ENCODE data around the gene LMNTD1. TPM values are rescaled to one million over a fixed set of nuclear protein-coding genes. Genes with fewer than 3 reads are reported as not detected.
A peak's percentile ranks its signal among the peaks of the same experiment; 100 is the strongest.

LMNTD1 gene
- total RNA-seq, 1 experiment from 2014 or later, result not detected

GRCh38 chr12:25556153-25556552 lies 3.1 kb upstream of the LMNTD1 start:
- no peak for DNase-seq (ENCODE audit: low read depth)

DNA sequence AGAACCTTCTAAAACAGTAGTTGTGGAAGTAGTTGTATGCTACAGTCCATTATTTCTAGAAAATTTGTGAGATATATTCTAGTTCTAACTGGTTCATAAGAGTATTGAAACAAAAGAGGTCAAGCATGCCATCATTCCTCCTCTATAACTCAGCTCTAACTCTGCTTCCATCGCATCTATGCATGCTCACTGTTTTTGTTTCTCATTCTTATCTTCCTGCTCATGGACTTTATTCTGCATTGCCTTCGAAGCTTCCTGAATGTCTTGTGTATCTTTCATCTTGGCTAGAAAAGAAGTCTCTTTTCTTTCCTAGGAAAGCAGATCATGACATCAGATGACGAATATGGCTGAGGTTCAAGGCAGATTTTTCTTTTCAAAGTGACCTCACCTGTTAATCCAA lies 402 bp downstream of the LMNTD1 start:
- no peak for DNase-seq (ENCODE audit: low read depth)

- DNase-seq (ENCODE audit: low read depth), result peak; percentile 22
Measured at GRCh38 chr12:25550186-25550585, 2.9 kb downstream of the LMNTD1 start.

- no peak for DNase-seq (ENCODE audit: low read depth)
Measured at GRCh38 chr12:25549120-25549519, 4.0 kb downstream of the LMNTD1 start.

DNA sequence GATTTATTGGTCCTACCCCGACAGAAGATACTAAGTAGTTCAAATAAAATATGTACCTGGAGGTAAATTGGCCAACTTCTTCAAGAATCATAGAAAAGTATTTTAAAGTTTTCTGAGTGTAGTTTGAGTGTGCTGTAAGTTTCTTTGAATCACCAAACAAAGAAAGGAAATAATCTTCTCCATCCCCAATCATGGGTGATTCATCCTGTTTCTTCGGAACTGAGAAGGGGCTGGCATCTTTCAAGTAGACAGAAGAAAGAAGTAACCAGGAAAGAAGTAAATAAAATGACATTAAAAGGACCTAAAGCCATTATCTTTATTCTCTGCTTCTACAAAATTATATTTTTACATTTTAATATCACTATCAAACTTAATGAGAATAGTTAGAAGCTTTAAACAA lies 6.8 kb downstream of the LMNTD1 start:
- no peak for DNase-seq (ENCODE audit: low read depth)

GRCh38 chr12:25533150-25533549 lies 19.9 kb downstream of the LMNTD1 start:
- DNase-seq (ENCODE audit: low read depth), result no peak

DNA sequence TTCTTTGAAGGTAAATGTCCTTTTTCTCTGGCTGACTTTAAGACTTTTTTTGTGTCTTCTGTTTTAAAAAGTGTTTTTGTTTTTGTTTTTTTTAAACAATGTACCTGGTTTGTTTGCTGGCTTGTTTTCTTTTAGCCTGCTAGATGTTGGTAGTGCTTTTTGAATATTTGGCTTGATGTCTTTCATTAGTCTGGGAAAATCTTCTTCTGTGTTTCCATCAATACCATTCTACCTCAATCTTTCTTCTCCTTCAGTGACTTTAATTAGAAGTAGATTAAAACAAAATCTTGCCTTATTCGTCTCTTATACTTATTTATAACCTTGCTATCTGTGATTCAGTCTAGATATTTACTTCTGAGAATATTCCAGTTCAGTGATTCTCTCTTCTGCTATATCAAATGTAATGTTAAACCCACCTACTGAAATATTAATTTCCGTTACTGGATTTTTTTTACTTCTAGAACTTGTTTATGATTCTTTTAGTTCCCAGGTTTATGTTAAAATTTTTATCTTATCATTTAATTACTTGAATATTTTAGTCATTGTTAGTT lies 21.5 kb downstream of the LMNTD1 start:
- DNase-seq (ENCODE audit: low read depth), result no peak

DNA sequence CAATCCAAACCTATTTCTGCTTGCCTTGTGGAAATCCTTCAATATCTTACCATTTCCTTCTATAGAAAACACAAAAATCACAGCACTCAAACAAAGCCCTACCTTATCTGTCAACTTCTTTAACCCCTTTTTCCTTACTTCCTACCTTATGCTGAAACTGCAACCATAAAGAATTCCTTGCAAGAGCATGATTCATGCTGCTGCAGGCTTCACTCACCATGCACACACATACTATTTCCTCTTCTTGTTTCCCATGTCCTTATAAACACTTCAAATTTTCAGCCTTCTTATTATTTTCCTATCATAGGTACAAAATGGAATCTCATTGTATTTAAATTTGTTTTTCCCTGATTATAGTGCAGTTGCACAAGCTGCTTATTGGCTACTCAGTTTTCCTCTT lies 23.3 kb downstream of the LMNTD1 start:
- DNase-seq (ENCODE audit: low read depth), result no peak

DNA sequence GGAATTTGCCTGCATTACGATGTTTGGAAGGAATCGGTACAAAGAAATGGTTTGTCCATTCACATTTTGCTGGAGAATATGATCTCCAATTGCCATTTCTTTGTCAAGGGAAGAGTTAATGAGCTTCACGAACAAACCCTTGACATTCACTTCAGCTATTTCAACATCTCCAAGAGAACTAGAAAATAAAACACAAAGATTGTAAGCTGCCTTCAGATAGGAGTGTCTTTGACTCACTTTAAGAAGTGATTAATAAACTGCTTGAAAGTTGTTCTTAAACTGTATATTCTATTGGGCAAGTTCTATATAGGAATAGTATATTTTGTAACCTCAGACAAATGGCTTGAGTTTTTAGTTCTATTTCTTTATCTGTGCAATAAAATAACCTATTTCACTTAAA lies 26.3 kb downstream of the LMNTD1 start:
- DNase-seq (ENCODE audit: low read depth), result no peak

GRCh38 chr12:25524366-25524765 lies 28.7 kb downstream of the LMNTD1 start:
- no peak for DNase-seq (ENCODE audit: low read depth)

- no peak for DNase-seq (ENCODE audit: low read depth)
Measured at GRCh38 chr12:25521625-25522256, 31.3 kb downstream of the LMNTD1 start.

- DNase-seq (ENCODE audit: low read depth), result peak; percentile 18
Measured at GRCh38 chr12:25518512-25518911, 34.6 kb downstream of the LMNTD1 start.

GRCh38 chr12:25504744-25505143 lies 48.3 kb downstream of the LMNTD1 start:
- no peak for DNase-seq (ENCODE audit: low read depth)

DNA sequence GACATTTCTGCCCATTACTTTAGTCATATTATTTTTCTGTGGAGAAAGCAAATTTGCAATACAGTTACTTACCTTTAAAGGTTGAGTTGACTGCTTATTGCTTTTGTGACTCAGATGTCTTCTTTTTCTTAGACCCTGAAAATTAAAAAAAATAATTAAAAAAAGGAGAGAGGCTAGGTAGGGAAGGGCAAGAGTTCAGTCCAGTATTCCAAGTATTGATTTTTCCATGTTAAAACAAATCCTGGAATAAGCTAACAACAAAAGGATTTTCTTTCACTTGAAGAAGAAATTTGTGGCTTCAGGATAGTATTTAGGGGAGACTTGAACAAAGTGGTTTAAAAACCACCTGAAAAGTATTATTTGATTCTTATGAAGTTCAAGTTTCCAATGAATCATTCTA lies 49.4 kb downstream of the LMNTD1 start:
- no peak for DNase-seq (ENCODE audit: low read depth)

DNA sequence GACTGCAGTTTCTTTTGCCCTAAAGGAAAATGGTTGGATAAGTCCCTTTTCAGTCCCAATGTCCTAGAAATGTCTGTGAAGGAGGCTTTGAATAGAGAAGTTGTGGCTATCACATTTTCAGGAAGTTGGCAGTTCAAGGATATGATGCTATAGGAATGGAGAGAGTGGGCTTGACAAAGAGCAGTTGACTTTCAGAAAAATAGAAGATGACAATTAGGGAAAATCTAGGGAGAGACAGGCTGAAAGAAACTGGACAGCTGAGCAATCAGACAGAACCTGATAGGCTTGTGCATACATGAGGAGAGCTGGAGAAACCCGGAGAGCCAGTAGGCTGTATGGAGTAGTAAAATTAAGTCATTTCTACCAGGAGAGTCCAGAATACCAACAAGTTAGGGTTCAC lies 50.5 kb downstream of the LMNTD1 start:
- DNase-seq (ENCODE audit: low read depth), result no peak

GRCh38 chr12:25502118-25502517 lies 51.0 kb downstream of the LMNTD1 start:
- no peak for DNase-seq (ENCODE audit: low read depth)

DNA sequence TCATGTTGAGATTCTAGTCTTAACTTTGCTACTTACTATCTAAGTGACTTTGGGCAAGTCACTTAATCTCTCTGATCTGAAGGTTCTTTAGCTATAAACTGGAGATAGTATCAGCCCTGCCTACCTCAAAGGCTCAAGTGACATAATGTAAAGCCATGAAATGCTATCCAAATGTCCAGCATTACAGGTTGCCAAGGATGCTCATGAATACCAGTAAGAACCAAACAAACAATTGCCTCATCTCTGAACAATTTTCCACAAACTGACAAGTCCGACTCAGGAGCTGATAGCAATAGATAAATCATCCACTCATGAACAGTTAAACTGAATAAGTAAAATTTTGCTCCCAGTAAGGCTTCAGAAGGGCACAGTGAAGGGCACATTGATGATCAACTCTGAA lies 51.5 kb downstream of the LMNTD1 start:
- no peak for DNase-seq (ENCODE audit: low read depth)

DNA sequence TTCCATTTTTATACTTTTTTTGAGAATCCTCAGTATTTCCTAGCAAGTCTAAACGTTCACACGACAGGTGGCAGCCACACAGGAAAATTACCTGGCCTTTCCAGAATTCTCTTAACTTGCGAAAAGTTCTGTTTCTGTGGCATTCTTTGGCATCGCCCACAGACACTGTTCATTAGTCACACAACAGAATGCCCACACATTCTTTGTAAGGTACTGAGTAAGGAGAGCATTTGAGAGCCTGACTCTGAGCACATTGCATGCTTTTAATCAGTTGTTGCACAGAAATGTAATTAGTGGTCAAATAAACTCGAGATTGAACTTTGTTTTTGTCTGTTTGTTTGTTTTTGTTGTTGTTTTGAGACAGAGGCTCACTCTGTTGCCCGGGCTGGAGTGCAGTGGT lies 52.4 kb downstream of the LMNTD1 start:
- DNase-seq (ENCODE audit: low read depth), result peak; percentile 17

DNA sequence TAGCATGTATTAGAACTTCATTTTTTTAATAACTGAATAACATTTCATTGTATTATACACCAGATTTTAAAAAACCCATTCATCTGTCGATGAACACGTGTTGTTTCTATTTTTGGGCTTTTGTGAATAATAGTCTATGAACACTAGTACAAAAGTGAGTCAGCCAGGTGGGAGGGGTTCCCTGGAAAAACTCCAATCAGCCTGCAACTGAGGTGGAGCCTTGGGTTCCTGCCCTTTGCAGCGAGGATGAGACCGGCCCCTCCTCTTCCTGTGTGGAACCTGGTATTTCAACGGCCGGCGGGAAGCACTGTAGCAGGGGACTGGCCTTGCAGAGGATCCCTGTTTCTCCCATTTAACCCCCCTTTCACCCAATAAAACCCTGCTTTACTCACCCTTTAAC lies 56.1 kb downstream of the LMNTD1 start:
- DNase-seq (ENCODE audit: low read depth), result peak; percentile 36

DNA sequence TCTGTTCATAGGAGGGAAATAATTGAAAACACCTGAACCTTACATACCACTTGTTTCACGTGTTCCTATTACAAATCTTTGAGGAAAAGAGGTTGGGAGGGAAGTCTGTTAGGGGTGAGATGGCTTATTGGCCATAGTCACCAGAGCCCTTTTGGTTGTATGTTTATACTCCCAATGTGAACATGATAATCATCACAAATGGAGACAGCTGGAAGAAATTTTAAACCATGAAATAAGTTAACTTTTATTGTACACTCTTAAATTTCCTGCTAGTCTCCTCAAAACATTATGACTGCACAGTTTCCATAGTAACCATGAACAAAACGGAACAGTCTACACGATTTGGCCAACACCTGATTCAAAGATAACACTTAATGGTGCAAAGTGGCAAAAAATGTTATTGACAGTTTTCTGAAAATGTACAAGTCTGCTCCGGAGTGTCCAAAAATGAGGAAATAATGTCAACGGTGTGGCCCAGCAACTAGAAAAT lies 56.9 kb downstream of the LMNTD1 start:
- peak; percentile 55 for DNase-seq (ENCODE audit: low read depth)

- DNase-seq (ENCODE audit: low read depth), result peak; percentile 81
Measured at GRCh38 chr12:25495331-25496097, 57.6 kb downstream of the LMNTD1 start.

DNA sequence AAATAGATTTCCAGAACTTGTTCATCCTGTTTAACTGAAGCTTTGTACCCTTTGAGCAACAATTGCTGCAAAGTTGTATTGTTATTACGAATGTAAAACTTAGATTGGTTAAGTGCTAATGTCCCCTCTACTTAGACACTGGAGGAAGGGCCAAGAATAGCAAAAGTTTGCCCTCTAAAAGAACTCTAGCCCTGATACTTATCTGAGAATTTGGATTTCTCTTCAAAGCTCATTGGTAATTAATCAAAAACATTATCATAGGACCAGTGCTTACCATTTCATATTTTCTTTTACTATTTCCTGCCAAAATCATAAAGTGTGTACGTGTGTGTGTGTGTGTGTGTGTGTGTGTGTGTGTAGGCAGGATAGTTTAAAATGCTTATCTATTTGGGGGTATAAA lies 58.2 kb downstream of the LMNTD1 start:
- no peak for DNase-seq (ENCODE audit: low read depth)

- no peak for DNase-seq (ENCODE audit: low read depth)
Measured at GRCh38 chr12:25493682-25494081, 59.4 kb downstream of the LMNTD1 start.

All from LHCN-M2 (cell line).